Lung (tissue), 12 donors: Measurements from ENCODE around the gene IAH1. TPM values are rescaled to one million over a fixed set of nuclear protein-coding genes. Genes with fewer than 3 reads are reported as not detected.

Experiments
- ATAC-seq: fragments of 200-7000 bp; cut with Tn5 transposase; one replicate; pipeline ENCODE4 v1.9.1; 2020; ENCODE audit warnings: moderate number of reproducible peaks; ENCODE audit not compliant: insufficient read depth, low FRiP score
- DNase-seq, 3 donors: peaks; one replicate each; pipeline ENCODE4 v3.0.0-alpha.2; 2013 to 2017
- H3K27ac ChIP-seq, 2 donors: one replicate each; pipeline ENCODE4 v1.5.1; 2013; ENCODE audit warnings: mild to moderate bottlenecking in 2 of 2, moderate library complexity in 2 of 2, control low read depth in 1 of 2, inconsistent platforms in 1 of 2, low read depth in 1 of 2, low read length in 1 of 2
- H3K27me3 ChIP-seq, 3 donors: one replicate each; pipeline ENCODE4 v1.5.1; 2013; ENCODE audit warnings: low read length in 2 of 3; ENCODE audit not compliant: control insufficient read depth in 3 of 3, insufficient read depth in 3 of 3
- H3K36me3 ChIP-seq, 4 donors: one replicate each; pipeline ENCODE4 v1.5.1; 2013; ENCODE audit warnings: low read length in 4 of 4, mild to moderate bottlenecking in 1 of 4, moderate library complexity in 1 of 4; ENCODE audit not compliant: control insufficient read depth in 4 of 4, insufficient read depth in 4 of 4
- H3K4me1 ChIP-seq, 5 donors: one replicate each; pipeline ENCODE4 v1.5.1; 2013; ENCODE audit warnings: low read length in 5 of 5, mild to moderate bottlenecking in 2 of 5, moderate library complexity in 1 of 5; ENCODE audit not compliant: control insufficient read depth in 5 of 5, insufficient read depth in 5 of 5
- H3K4me3 ChIP-seq: one replicate; pipeline ENCODE4 v1.5.1; 2013; ENCODE audit warnings: mild to moderate bottlenecking, control low read depth, moderate library complexity
- H3K9ac ChIP-seq, 2 donors: one replicate each; pipeline ENCODE4 v1.5.1; 2013; ENCODE audit warnings: low read length in 2 of 2, control low read depth in 1 of 2; ENCODE audit not compliant: insufficient read depth in 1 of 2
- H3K9me3 ChIP-seq, 4 donors: one replicate each; pipeline ENCODE4 v1.5.1; 2013; ENCODE audit warnings: low read length in 3 of 4, mild to moderate bottlenecking in 1 of 4, moderate library complexity in 1 of 4; ENCODE audit not compliant: control insufficient read depth in 4 of 4, insufficient read depth in 3 of 4
- WGBS, 2 donors: extraction: QIAGEN DNeasy Blood & Tissue Kit; methylation state at CpG; one replicate each; pipeline ENCODE4 v1.1.7; 2013; 5-methylcytosine and 5-hydroxymethylcytosine counted together
- polyA plus RNA-seq, 2 donors: library from polyadenylated mRNA; stranded (reverse); fragments of 200-250 nt; gene quantifications; one replicate each; pipeline ENCODE4 v1.2.1, GENCODE V29; 2013
- total RNA-seq, 2 donors: library from RNA; depleted of rRNA in 1 of 2; stranded (reverse); fragments of >200 nt in 1 of 2; gene quantifications; one replicate each; pipeline ENCODE4 v1.2.1, GENCODE V29; 2014 to 2021
- TF ChIP-seq, protein P1 (sequence below): IDR thresholded peaks from 2 replicates; pipeline ENCODE4 v1.5.1; 2012; ENCODE audit warnings: mild to moderate bottlenecking; ENCODE audit errors: control extremely low read depth, extremely low read depth
- donor health status: control.
- donor health status: control.
- donor health status: Bipolar disorder and iron deficiency.
- donor health status: healthy.
- donor health status: DM: yes; HTN: yes; CAD: no.

IAH1 gene
- total and polyA plus RNA-seq, 4 donors: 29.4 to 73.5 (median 43.5) TPM

DNA sequence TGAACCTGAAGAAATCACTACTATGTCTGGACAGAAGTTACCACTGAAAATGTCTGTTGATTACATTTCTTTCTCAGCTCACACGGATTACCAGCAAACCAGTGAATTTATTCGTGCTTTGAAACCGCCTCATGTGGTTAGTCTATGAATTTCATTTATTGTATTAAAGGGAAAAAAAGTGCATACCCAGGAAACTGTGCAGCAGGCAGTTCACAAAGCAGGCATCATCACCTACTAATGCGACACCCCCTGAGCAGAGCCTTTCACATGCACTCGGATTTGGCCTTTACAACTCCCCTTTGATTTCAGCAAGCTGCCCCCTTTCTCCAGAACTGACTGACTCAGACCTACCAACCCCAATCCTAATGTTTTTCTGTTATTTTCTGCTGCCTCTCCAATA lies 30.8 kb upstream of the IAH1 start:
- no peaks in the 10 kb centered on the region for H3K9me3 ChIP-seq
- no peak overlapping the region for H3K4me3 ChIP-seq
- ATAC-seq: no peak
- no peak overlapping the region for H3K9ac ChIP-seq
- peaks cover 18 to 37% (median 30%) of the 10 kb centered on the region in 4 donors for H3K36me3 ChIP-seq
- WGBS, 2 donors: 90 to 98% methylated on average over 5 of the region's 5 CpGs
- no peaks in the 10 kb centered on the region for H3K4me1 ChIP-seq
- TF ChIP-seq, protein P1, sequence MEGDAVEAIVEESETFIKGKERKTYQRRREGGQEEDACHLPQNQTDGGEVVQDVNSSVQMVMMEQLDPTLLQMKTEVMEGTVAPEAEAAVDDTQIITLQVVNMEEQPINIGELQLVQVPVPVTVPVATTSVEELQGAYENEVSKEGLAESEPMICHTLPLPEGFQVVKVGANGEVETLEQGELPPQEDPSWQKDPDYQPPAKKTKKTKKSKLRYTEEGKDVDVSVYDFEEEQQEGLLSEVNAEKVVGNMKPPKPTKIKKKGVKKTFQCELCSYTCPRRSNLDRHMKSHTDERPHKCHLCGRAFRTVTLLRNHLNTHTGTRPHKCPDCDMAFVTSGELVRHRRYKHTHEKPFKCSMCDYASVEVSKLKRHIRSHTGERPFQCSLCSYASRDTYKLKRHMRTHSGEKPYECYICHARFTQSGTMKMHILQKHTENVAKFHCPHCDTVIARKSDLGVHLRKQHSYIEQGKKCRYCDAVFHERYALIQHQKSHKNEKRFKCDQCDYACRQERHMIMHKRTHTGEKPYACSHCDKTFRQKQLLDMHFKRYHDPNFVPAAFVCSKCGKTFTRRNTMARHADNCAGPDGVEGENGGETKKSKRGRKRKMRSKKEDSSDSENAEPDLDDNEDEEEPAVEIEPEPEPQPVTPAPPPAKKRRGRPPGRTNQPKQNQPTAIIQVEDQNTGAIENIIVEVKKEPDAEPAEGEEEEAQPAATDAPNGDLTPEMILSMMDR: no peak
- no peaks in the 10 kb centered on the region for H3K27me3 ChIP-seq
- H3K27ac ChIP-seq: no peak overlapping the region
- DNase-seq: no peak

DNA sequence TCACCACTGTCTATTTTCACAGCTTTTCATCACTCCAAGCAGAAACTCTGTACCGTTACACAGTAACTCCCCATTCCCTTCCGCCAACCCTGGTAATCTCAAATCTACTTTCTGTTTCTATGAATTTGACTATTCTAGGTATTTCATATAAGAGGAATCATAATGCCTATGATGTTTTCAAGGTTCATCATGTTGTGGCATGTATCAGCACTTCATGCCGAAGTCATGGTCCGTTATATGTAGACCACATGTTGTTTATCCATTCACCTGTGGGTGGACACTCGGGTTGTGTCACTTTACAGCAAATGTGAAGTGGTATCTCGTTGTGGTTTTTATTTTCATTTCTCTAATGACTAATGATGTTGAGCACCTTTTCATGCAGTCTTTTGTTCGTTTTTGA lies 29.3 kb upstream of the IAH1 start:
- TF ChIP-seq, protein P1: no peak
- DNase-seq: no peak
- Histone ChIP-seq H3K9ac (no peak overlapping the region), H3K4me3 (no peak overlapping the region), H3K9me3 (no peaks in the 10 kb centered on the region), H3K27ac (no peak overlapping the region), H3K36me3 (peaks cover 18 to 33% (median 28%) of the 10 kb centered on the region in 4 donors), H3K4me1 (no peaks in the 10 kb centered on the region), H3K27me3 (no peaks in the 10 kb centered on the region)
- WGBS, 2 donors: 87 to 88% methylated on average over 7 of the region's 7 CpGs
- ATAC-seq: no peak

DNA sequence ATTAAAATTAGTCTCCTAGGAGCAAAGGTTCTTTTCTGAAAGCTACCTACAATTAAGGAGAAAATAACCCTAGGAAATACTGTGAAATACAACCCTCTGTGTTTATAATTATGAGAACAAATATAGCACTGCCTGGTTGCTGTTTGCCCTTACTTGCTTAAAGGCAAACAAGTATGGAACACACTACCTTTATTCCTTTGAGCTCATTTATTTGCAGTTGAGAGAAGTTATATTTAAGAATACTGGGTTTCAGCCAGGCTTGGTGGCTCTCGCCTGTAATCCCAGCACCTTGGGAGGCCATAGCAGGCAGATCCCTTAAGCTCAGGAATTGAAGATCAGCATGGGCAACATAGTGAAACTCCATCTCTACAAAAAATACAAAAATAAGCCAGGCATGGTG lies 23.1 kb upstream of the IAH1 start:
- DNase-seq: no peak
- H3K36me3 ChIP-seq: peaks cover 3 to 28% (median 8%) of the 10 kb centered on the region in 4 donors
- no peak overlapping the region for H3K4me3 ChIP-seq
- no peak overlapping the region for H3K9ac ChIP-seq
- no peaks in the 10 kb centered on the region for H3K27me3 ChIP-seq
- no peak overlapping the region for H3K27ac ChIP-seq
- TF ChIP-seq, protein P1: no peak
- H3K4me1 ChIP-seq: no peaks in the 10 kb centered on the region
- no peak for ATAC-seq
- H3K9me3 ChIP-seq: no peaks in the 10 kb centered on the region
- 96 to 100% methylated on average over 1 of the region's 1 CpG for WGBS, 2 donors

DNA sequence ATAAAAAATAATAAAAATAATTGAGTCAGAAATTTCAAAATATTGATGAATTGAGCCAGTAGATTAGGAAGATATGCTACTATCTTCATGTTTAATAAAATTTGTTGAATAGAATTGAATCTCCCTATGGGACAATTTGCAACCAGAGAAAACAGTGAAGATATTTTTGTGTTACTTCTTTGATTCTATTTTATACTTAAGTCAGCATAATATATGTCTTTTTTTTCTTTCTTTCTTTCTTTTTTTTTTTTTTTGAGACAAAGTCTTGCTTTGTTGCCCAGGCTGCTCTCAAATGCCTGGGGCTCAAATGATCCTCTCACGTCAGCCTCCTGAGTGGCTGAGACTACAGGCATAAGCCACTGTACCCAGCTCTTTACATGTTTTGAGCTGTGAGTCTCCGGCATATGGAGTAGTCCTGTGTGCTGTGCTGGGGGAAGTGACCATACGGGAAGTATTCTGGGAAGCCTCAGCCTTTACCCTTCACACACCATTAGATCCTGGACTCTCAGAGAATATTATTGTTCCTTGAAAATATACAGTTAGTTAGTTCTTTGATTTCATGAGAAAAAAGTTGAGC lies 13.8 kb upstream of the IAH1 start:
- no peak for ATAC-seq
- WGBS, 2 donors: 97 to 99% methylated on average over 3 of the region's 3 CpGs
- TF ChIP-seq, protein P1: no peak
- no peaks in the 10 kb centered on the region for H3K9me3 ChIP-seq
- H3K27me3 ChIP-seq: no peaks in the 10 kb centered on the region
- H3K4me1 ChIP-seq: peaks cover 0 to 2% (median 0%) of the 10 kb centered on the region in 5 donors
- H3K4me3 ChIP-seq: no peak overlapping the region
- no peak for DNase-seq
- H3K36me3 ChIP-seq: peaks cover 7 to 14% (median 10%) of the 10 kb centered on the region in 4 donors
- no peak overlapping the region for H3K9ac ChIP-seq
- no peak overlapping the region for H3K27ac ChIP-seq
